Subcutaneous abdominal adipose tissue (tissue), 5 donors: Measurements from ENCODE around the gene ZC3H10.

Source experiments
- H3K27ac ChIP-seq: one replicate; pipeline ENCODE4 v1.7.0; 2013; ENCODE audit warnings: low read depth, mild to moderate bottlenecking, inconsistent platforms, low read length, moderate library complexity
- H3K27me3 ChIP-seq, 5 donors: one replicate each; pipeline ENCODE4 v1.7.0; 2013; ENCODE audit warnings: low read length in 5 of 5, inconsistent platforms in 1 of 5; ENCODE audit not compliant: control insufficient read depth in 5 of 5, insufficient read depth in 4 of 5
- H3K36me3 ChIP-seq, 5 donors: one replicate each; pipeline ENCODE4 v1.7.0; 2013; ENCODE audit warnings: low read length in 5 of 5; ENCODE audit not compliant: control insufficient read depth in 5 of 5, insufficient read depth in 5 of 5
- H3K4me1 ChIP-seq, 5 donors: one replicate each; pipeline ENCODE4 v1.7.0; 2013; ENCODE audit warnings: low read length in 5 of 5, mild to moderate bottlenecking in 3 of 5, moderate library complexity in 1 of 5; ENCODE audit not compliant: control insufficient read depth in 5 of 5, insufficient read depth in 5 of 5
- H3K4me3 ChIP-seq, 5 donors: one replicate each; pipeline ENCODE4 v1.7.0; 2013; ENCODE audit warnings: low read length in 5 of 5, low read depth in 1 of 5
- H3K9ac ChIP-seq, 5 donors: one replicate each; pipeline ENCODE4 v1.7.0; 2013; ENCODE audit warnings: low read length in 5 of 5, mild to moderate bottlenecking in 4 of 5, moderate library complexity in 3 of 5
- H3K9me3 ChIP-seq, 5 donors: one replicate each; pipeline ENCODE4 v1.7.0; 2013; ENCODE audit warnings: low read length in 5 of 5; ENCODE audit not compliant: control insufficient read depth in 5 of 5
- donor health status: healthy.
- donor health status: healthy.
- donor health status: healthy.
- donor health status: healthy.
- donor health status: healthy.

Gene ZC3H10

DNA sequence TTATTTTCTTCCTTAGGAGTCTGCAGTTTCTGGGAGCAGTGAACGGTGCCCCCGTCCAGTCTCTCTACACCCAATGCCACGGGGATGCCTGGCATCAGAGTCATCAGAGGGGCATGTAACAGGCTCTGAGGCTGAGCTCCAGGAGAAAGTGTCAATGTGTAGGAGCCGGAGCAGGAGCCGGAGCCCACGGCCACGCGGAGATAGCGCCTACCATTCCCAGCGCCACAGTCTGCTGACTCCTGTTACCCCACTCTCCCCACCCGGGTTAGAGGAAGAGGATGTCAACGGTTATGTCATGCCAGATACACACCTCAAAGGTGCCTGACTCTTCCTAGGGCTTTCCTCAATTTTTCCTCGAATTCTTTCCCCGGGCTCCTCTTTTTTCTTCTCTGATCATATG is 17.0 kb upstream of the ZC3H10 start:
- peaks cover 0 to 4% (median 0%) of the 10 kb centered on the region in 5 donors for H3K27me3 ChIP-seq
- no peaks in the 10 kb centered on the region for H3K36me3 ChIP-seq
- H3K9ac ChIP-seq: no peak overlapping the region
- no peaks in the 10 kb centered on the region for H3K9me3 ChIP-seq
- no peak overlapping the region for H3K4me3 ChIP-seq
- H3K27ac ChIP-seq: no peak overlapping the region
- peaks cover 11 to 24% (median 20%) of the 10 kb centered on the region in 5 donors for H3K4me1 ChIP-seq

DNA sequence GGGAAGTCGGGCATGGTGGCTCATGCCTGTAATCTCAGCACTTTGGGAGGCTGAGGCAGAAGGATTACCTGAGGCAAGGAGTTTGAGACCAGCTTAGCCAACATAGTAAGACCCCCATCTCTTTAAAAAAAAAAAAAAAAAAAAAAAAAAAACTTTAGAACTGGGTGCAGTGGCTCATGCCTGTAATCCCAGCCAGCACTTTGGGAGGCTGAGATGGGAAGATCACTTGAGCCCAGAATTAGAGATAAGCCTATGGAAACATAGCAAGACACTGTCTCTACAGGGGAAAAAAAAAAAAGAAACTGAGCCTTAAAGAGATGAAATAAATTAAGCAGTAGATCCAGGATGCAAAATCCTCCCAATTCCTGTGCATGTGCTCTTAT is 15.4 kb upstream of the ZC3H10 start:
- Histone ChIP-seq H3K9ac (no peak overlapping the region), H3K27me3 (peaks cover 0 to 1% (median 0%) of the 10 kb centered on the region in 5 donors), H3K4me1 (peaks cover 13 to 28% (median 22%) of the 10 kb centered on the region in 5 donors), H3K9me3 (no peaks in the 10 kb centered on the region), H3K4me3 (no peak overlapping the region), H3K36me3 (peaks cover 0 to 11% (median 10%) of the 10 kb centered on the region in 5 donors), H3K27ac (no peak overlapping the region)

DNA sequence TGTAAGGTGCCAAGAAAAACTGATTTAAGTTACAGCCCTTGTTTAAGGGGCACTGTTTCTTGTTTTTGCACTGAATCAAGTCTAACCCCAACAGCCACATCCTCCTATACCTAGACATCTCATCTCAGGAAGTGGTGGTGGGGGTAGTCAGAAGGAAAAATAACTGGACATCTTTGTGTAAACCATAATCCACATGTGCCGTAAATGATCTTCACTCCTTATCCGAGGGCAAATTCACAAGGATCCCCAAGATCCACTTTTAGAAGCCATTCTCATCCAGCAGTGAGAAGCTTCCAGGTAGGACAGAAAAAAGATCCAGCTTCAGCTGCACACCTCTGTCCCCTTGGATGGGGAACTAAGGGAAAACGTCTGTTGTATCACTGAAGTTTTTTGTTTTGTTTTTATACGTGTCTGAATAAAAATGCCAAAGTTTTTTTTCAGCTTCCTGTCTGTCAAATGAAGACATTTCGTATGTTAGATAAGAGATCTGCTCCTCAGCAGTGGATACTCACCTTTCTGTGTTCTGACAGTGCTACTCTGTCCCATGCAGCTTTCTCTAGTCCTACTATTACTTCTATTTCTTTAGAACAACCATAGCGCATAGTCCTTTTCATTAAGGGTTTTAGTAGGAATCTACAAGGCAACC is 14.9 kb upstream of the ZC3H10 start:
- Histone ChIP-seq H3K36me3 (peaks cover 2 to 16% (median 15%) of the 10 kb centered on the region in 5 donors), H3K27ac (peak overlapping the region; percentile 4), H3K4me1 (peaks cover 13 to 28% (median 22%) of the 10 kb centered on the region in 5 donors), H3K9ac (peak overlapping the region in 4 of 5 donors; percentile 48 to 95 (median 90)), H3K9me3 (no peaks in the 10 kb centered on the region), H3K27me3 (no peaks in the 10 kb centered on the region), H3K4me3 (peak overlapping the region; percentile 74 to 96 (median 88))

DNA sequence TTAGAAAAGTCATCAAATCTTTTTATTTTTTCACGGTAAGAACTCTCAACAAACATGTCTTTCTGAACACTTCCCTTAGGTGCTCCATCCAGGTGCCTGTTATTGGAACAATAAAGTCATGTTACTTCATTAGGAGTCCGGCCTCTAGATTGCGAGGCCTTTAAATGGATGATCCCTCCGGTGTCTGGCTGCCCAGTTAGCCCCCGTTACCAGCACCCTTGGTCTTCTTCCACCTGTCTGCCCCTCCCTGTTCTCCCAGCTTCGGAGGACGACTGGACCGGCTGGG is 14.3 kb upstream of the ZC3H10 start:
- H3K36me3 ChIP-seq: peaks cover 6 to 22% (median 20%) of the 10 kb centered on the region in 5 donors
- no peaks in the 10 kb centered on the region for H3K27me3 ChIP-seq
- H3K9me3 ChIP-seq: no peaks in the 10 kb centered on the region
- peaks cover 13 to 28% (median 22%) of the 10 kb centered on the region in 5 donors for H3K4me1 ChIP-seq
- peak overlapping the region; percentile 81 for H3K27ac ChIP-seq
- H3K4me3 ChIP-seq: peak overlapping the region; percentile 74 to 96 (median 88)
- peak overlapping the region in 4 of 5 donors; percentile 82 to 95 (median 90) for H3K9ac ChIP-seq

DNA sequence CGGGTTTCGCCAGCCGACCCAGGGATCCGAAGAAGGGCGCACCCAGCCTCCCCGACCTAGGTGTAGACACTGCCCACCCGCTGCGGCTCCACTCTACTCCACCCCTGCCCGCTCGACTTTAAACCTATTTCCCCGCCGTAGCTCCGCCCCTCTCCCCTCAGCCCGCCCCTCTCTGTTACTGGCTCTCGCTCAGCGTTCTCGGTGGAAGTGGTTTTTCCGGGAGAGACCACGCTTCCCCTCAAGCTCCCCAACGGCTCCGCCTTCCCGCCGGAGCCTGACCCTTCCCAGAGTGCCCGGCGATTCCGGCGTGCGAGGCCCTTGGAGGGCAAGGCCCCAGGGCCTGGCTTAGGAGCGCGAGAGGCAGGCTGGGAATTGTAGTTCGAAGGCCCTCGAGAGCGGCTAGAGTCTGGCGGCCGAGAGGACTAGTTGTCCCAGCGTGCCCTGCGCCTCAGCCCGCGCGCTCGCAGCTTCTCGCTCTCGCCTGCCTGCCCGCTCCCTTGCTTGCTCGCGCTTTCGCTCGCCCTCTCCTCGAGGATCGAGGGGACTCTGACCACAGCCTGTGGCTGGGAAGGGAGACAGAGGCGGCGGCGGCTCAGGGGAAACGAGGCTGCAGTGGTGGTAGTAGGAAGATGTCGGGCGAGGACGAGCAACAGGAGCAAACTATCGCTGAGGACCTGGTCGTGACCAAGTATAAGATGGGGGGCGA is 13.8 kb upstream of the ZC3H10 start, which contains the start of gene PA2G4:
Gene PA2G4, plus strand, starts transcription at position 451 of the 706 bp plus-strand sequence. Its CDS starts 179 bp downstream, at position 630.
- Histone ChIP-seq H3K9me3 (no peaks in the 10 kb centered on the region), H3K36me3 (peaks cover 6 to 26% (median 22%) of the 10 kb centered on the region in 5 donors), H3K27ac (peak within 1 kb of the TSS; percentile 81), H3K4me1 (peaks cover 13 to 28% (median 22%) of the 10 kb centered on the region in 5 donors), H3K27me3 (no peaks in the 10 kb centered on the region), H3K9ac (peak within 1 kb of the TSS; percentile 81 to 95 (median 94)), H3K4me3 (peak within 1 kb of the TSS; percentile 84 to 96 (median 88))

DNA sequence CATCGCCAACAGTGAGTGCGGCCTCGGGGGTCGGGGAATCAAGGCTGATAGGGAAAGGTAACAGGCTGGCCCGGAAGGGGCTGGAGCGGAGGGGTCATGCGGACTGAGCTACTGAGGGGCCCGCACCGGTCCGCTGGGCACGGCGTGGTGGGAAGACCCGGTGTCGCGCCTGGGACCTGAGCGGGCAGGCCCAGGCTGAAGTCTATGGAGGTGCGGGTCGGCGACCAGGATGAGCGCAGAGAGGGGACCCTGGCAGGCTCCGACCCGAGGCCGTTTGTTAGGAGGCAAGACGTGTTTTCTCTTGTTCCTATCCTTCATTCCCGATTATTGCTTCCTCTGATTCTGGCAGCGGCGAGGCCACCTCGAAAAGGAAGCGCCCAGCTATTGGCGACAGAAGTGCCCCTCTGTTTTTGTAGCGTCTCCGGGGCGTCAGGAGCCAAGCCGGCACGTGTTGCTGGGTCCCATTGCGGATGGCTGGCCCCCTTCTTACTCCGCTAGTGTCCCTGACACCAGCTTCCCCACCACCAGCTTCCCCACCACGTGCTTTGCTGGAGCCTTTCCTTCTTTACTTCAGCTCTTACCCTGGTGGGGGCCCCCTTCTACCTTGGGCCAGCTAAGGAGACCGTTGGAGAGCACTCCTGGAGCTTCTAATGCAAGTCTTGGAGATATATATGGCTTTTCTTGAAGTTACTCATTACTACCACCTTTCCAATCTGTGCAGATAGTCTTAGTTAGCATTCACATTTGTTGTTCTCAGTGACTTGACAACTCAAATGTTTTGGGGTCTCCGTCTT is 13.1 kb upstream of the ZC3H10 start:
- peak overlapping the region; percentile 81 for H3K27ac ChIP-seq
- no peaks in the 10 kb centered on the region for H3K27me3 ChIP-seq
- peak overlapping the region; percentile 81 to 95 (median 94) for H3K9ac ChIP-seq
- peak overlapping the region; percentile 78 to 96 (median 88) for H3K4me3 ChIP-seq
- H3K4me1 ChIP-seq: peaks cover 13 to 28% (median 22%) of the 10 kb centered on the region in 5 donors
- H3K9me3 ChIP-seq: no peaks in the 10 kb centered on the region
- H3K36me3 ChIP-seq: peaks cover 9 to 33% (median 28%) of the 10 kb centered on the region in 5 donors

DNA sequence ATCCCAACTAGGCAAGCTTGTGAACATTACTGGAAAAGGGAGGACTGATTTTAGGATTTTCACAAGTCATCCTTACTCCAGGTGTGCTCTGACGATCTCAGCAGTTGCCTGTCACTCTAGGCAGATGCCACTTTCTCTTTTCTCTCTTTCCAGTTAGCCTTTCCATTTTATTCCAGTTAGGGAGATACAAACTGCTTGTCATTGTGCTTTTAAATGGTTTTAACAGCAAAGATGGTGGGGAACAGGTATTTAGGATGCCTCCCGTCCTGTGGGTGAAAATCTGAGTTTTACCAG is 12.5 kb upstream of the ZC3H10 start:
- peak overlapping the region; percentile 81 for H3K27ac ChIP-seq
- peaks cover 12 to 38% (median 33%) of the 10 kb centered on the region in 5 donors for H3K36me3 ChIP-seq
- H3K9me3 ChIP-seq: no peaks in the 10 kb centered on the region
- no peaks in the 10 kb centered on the region for H3K27me3 ChIP-seq
- H3K4me3 ChIP-seq: peak overlapping the region; percentile 78 to 96 (median 88)
- peak overlapping the region; percentile 81 to 95 (median 94) for H3K9ac ChIP-seq
- peaks cover 13 to 28% (median 22%) of the 10 kb centered on the region in 5 donors for H3K4me1 ChIP-seq

DNA sequence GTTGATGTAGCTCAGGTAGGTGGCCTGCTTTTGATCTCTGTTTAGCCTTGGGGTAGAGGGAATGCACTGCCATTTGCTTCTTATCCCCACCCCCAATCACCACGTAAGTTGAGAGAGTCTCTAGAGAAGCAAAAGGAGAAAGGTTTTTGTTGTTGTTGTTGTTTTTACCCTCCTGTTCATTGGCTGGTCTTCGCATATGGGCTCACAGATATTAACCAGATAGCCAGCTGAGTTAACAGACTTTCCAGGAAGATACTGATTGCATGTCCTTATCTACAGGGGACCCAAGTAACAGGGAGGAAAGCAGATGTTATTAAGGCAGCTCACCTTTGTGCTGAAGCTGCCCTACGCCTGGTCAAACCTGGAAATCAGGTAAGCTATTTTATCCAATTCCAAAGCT is 10.8 kb upstream of the ZC3H10 start:
- no peak overlapping the region for H3K9ac ChIP-seq
- H3K27me3 ChIP-seq: no peaks in the 10 kb centered on the region
- no peak overlapping the region for H3K4me3 ChIP-seq
- H3K36me3 ChIP-seq: peaks cover 20 to 54% (median 49%) of the 10 kb centered on the region in 5 donors
- H3K9me3 ChIP-seq: no peaks in the 10 kb centered on the region
- no peak overlapping the region for H3K27ac ChIP-seq
- peaks cover 13 to 28% (median 22%) of the 10 kb centered on the region in 5 donors for H3K4me1 ChIP-seq

DNA sequence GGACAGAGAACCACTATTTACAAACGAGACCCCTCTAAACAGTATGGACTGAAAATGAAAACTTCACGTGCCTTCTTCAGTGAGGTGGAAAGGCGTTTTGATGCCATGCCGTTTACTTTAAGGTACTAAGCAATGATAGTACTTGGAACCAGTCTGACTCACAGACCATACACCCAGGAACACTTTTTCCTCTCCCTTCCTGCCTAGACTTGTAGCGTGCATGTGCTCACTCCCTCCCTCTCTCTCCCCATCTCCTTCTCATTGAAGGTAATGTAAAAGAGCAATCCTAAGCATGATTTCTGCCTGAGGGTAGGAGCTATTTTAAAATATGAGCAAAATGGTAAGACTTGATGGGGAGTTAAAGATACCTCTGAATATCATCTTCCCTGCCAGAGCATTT is 7.5 kb upstream of the ZC3H10 start:
- peaks cover 5 to 14% (median 13%) of the 10 kb centered on the region in 5 donors for H3K4me1 ChIP-seq
- H3K9me3 ChIP-seq: no peaks in the 10 kb centered on the region
- peaks cover 30 to 75% (median 60%) of the 10 kb centered on the region in 5 donors for H3K36me3 ChIP-seq
- no peaks in the 10 kb centered on the region for H3K27me3 ChIP-seq
- H3K27ac ChIP-seq: no peak overlapping the region
- H3K4me3 ChIP-seq: no peak overlapping the region
- no peak overlapping the region for H3K9ac ChIP-seq
